Neural crest cell (in vitro differentiated cells): ENCODE data around the gene SLC25A53. TPM values are rescaled to one million over a fixed set of nuclear protein-coding genes. Genes with fewer than 3 reads are reported as not detected.

Source experiments
- DNase-seq: peaks from one replicate; pipeline ENCODE4 v3.0.0; 2021; ENCODE audit warnings: low read depth, mixed read lengths, low spot score
- H3K27ac Mint-ChIP-seq: one replicate; pipeline ENCODE4 v1.8.0; 2021; ENCODE audit warnings: mild to moderate bottlenecking, mixed read lengths; ENCODE audit not compliant: unreplicated experiment
- H3K27me3 Mint-ChIP-seq: 2 replicates; pipeline ENCODE4 v1.8.0; 2021; ENCODE audit warnings: low read depth, mild to moderate bottlenecking, mixed read lengths
- H3K36me3 Mint-ChIP-seq: 2 replicates; pipeline ENCODE4 v1.8.0; 2021; ENCODE audit warnings: low read depth, mild to moderate bottlenecking, mixed read lengths
- H3K4me1 Mint-ChIP-seq: 2 replicates; pipeline ENCODE4 v1.8.0; 2021; ENCODE audit warnings: mixed read lengths
- H3K4me3 Mint-ChIP-seq: one replicate; pipeline ENCODE4 v1.8.0; 2021; ENCODE audit warnings: mild to moderate bottlenecking, mixed read lengths
- H3K9me3 Mint-ChIP-seq: 2 replicates; pipeline ENCODE4 v1.8.0; 2021; ENCODE audit warnings: mixed read lengths
- total RNA-seq: library from RNA; stranded (reverse); gene quantifications from 2 replicates; pipeline ENCODE4 v1.2.1, GENCODE V29; 2021
- TF ChIP-seq, protein P1 (sequence below): fragments of 200-600 bp; sonication (generic); conservative IDR thresholded peaks from 2 replicates; pipeline ENCODE4 v1.5.0; 2021; ENCODE audit warnings: antibody characterized with exemption, mild to moderate bottlenecking

SLC25A53 gene
- total RNA-seq, 1 donor from 2014 or later: 6.8 TPM

DNA sequence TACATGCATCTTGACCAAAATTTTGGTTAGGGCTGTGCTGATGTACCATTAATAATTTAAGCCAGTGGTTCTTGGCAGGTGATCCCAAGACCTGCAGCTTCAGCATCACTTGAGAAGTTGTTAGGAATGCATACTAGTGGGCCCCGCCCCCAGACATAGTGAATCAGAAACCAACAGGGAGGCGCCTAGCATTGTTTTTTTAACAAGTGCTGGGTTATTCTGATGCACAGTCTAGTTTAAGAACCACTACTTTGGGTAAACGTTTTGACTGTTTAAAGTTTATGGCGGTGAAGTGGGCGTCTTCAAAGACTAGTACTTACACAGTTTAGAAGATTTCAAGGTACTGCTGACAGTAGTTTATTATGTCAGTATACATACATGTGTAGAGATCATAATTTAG is 33.0 kb upstream of the SLC25A53 start:
- no peak for DNase-seq
- Mint-ChIP-seq H3K4me1 (no peaks in the 10 kb centered on the region), H3K4me3 (no peak overlapping the region), H3K36me3 (peaks cover 5% of the 10 kb centered on the region), H3K9me3 (no peaks in the 10 kb centered on the region), H3K27ac (no peak overlapping the region), H3K27me3 (no peaks in the 10 kb centered on the region)
- TF ChIP-seq, protein P1, sequence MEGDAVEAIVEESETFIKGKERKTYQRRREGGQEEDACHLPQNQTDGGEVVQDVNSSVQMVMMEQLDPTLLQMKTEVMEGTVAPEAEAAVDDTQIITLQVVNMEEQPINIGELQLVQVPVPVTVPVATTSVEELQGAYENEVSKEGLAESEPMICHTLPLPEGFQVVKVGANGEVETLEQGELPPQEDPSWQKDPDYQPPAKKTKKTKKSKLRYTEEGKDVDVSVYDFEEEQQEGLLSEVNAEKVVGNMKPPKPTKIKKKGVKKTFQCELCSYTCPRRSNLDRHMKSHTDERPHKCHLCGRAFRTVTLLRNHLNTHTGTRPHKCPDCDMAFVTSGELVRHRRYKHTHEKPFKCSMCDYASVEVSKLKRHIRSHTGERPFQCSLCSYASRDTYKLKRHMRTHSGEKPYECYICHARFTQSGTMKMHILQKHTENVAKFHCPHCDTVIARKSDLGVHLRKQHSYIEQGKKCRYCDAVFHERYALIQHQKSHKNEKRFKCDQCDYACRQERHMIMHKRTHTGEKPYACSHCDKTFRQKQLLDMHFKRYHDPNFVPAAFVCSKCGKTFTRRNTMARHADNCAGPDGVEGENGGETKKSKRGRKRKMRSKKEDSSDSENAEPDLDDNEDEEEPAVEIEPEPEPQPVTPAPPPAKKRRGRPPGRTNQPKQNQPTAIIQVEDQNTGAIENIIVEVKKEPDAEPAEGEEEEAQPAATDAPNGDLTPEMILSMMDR: no peak

DNA sequence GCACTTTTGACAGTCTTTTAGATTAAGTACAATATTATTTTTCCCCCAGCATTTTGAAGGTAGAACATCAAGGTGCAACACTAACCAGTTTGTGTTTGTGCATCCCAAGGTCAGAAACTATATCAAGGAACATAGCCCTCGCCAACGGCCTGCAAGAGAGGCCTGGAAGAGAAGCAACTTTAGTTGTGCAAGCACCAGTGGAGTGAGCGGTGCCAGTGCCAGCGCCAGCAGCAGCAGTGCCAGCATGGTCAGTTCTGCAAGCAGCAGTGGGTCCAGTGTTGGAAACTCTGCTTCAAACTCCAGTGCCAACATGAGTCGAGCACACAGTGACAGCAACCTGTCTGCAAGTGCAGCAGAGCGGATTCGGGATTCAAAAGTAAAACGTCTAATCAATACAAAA is 31.1 kb upstream of the SLC25A53 start:
- H3K4me1 Mint-ChIP-seq: no peaks in the 10 kb centered on the region
- TF ChIP-seq, protein P1: no peak
- no peak overlapping the region for H3K27ac Mint-ChIP-seq
- H3K4me3 Mint-ChIP-seq: no peak overlapping the region
- H3K36me3 Mint-ChIP-seq: peaks cover 5% of the 10 kb centered on the region
- no peaks in the 10 kb centered on the region for H3K27me3 Mint-ChIP-seq
- no peak for DNase-seq
- H3K9me3 Mint-ChIP-seq: no peaks in the 10 kb centered on the region

- TF ChIP-seq, protein P1: no peak
- Mint-ChIP-seq H3K36me3 (peaks cover 4% of the 10 kb centered on the region), H3K9me3 (peaks cover 3% of the 10 kb centered on the region), H3K27me3 (no peaks in the 10 kb centered on the region), H3K4me1 (no peaks in the 10 kb centered on the region), H3K27ac (no peak overlapping the region), H3K4me3 (no peak overlapping the region)
- DNase-seq: no peak
These were observed 26.9 kb upstream of the SLC25A53 start for GRCh38 chrX:104183685-104184084.

DNA sequence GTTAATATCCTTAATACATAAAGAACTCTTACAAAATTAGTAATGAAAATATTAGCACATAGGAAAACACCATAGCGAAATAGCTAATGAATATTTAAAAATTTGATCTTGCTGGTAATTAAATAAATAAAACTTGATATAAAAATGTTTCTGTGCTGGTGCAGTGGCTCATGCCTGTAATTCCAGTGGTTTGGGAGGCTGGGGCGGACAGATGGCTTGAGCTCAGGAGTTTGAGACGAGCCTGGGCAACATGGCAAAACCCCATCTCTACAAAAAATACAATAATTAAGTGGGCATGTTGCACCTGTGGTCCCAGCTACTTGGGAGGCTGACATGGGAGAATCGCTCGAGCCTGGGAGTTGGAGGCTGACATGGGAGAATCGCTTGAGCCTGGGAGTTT is 17.0 kb upstream of the SLC25A53 start:
- H3K4me3 Mint-ChIP-seq: no peak overlapping the region
- no peak for DNase-seq
- TF ChIP-seq, protein P1: no peak
- peaks cover 6% of the 10 kb centered on the region for H3K9me3 Mint-ChIP-seq
- no peaks in the 10 kb centered on the region for H3K27me3 Mint-ChIP-seq
- H3K27ac Mint-ChIP-seq: no peak overlapping the region
- peaks cover 12% of the 10 kb centered on the region for H3K36me3 Mint-ChIP-seq
- peaks cover 2% of the 10 kb centered on the region for H3K4me1 Mint-ChIP-seq

- Mint-ChIP-seq H3K27ac (no peak overlapping the region), H3K36me3 (peaks cover 6% of the 10 kb centered on the region), H3K27me3 (no peaks in the 10 kb centered on the region), H3K9me3 (peaks cover 3% of the 10 kb centered on the region), H3K4me1 (peaks cover 13% of the 10 kb centered on the region), H3K4me3 (no peak overlapping the region)
- no peak for DNase-seq
- TF ChIP-seq, protein P1: no peak
These were observed 16.0 kb upstream of the SLC25A53 start for GRCh38 chrX:104172788-104173187.

DNA sequence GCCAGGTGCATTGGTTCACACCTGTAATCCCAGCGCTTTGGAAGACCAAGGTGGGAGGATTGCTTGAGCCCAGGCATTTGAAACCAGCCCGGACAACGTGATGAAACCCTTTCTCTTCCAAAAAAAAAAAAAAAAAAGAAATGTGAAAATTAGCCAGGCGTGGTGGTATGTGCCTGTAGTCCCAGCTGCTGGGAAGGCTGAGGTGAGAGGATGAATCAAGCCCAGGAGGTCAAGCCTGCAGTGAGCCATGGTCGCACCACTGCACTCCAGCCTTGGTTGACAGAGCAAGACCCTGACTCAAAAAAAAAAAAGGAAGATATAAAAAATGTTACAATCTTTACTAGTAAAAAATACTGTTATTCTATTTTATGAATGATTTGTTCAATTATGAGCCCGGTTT is 15.3 kb upstream of the SLC25A53 start:
- peaks cover 17% of the 10 kb centered on the region for H3K4me1 Mint-ChIP-seq
- no peak for DNase-seq
- H3K9me3 Mint-ChIP-seq: peaks cover 3% of the 10 kb centered on the region
- no peak overlapping the region for H3K4me3 Mint-ChIP-seq
- TF ChIP-seq, protein P1: no peak
- H3K27ac Mint-ChIP-seq: no peak overlapping the region
- H3K27me3 Mint-ChIP-seq: no peaks in the 10 kb centered on the region
- H3K36me3 Mint-ChIP-seq: peaks cover 2% of the 10 kb centered on the region
